Subcutaneous adipose tissue (tissue), 4 donors: ENCODE data around the gene PTPRN2. TPM values are rescaled to one million over a fixed set of nuclear protein-coding genes. Genes with fewer than 3 reads are reported as not detected.

Source experiments
- total RNA-seq, 4 donors: library from RNA; depleted of rRNA; stranded (reverse); fragments of >200 nt; gene quantifications; one replicate each; pipeline ENCODE4 v1.1.0, GENCODE V29; 2016
- TF ChIP-seq, protein P1 (sequence below): fragments of 450-650 bp; IDR thresholded peaks from one replicate; pipeline ENCODE4 v1.5.1; 2016; ENCODE audit warnings: low read depth, mild to moderate bottlenecking, control low read depth, antibody characterized with exemption, moderate library complexity

PTPRN2 gene
- total RNA-seq, 4 donors from 2014 or later = 2.0 to 4.6 (median 3.7) TPM

DNA sequence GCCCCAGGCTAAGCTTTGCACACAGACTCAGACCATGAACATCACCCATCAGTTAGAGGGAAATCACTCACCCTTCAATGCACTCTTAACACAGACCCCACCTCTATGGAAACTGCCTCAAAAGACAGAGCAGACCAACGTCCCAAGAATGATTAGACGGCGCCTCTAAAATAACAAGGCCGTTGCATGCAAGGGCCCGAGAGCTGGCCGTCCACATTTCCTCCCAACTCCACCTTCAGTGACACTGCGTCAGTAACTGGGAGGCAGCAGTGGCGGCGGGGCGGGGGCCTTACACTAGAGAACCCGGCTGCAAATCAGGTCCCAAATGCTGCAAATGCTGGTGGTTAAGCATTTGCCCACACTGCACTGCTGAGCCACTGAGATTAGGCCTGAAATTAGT is 115.0 kb downstream of the PTPRN2 start:
- TF ChIP-seq, protein P1, sequence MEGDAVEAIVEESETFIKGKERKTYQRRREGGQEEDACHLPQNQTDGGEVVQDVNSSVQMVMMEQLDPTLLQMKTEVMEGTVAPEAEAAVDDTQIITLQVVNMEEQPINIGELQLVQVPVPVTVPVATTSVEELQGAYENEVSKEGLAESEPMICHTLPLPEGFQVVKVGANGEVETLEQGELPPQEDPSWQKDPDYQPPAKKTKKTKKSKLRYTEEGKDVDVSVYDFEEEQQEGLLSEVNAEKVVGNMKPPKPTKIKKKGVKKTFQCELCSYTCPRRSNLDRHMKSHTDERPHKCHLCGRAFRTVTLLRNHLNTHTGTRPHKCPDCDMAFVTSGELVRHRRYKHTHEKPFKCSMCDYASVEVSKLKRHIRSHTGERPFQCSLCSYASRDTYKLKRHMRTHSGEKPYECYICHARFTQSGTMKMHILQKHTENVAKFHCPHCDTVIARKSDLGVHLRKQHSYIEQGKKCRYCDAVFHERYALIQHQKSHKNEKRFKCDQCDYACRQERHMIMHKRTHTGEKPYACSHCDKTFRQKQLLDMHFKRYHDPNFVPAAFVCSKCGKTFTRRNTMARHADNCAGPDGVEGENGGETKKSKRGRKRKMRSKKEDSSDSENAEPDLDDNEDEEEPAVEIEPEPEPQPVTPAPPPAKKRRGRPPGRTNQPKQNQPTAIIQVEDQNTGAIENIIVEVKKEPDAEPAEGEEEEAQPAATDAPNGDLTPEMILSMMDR = no peak

GRCh38 chr7:158471716-158472115 is 115.9 kb downstream of the PTPRN2 start:
- TF ChIP-seq, protein P1 = no peak

DNA sequence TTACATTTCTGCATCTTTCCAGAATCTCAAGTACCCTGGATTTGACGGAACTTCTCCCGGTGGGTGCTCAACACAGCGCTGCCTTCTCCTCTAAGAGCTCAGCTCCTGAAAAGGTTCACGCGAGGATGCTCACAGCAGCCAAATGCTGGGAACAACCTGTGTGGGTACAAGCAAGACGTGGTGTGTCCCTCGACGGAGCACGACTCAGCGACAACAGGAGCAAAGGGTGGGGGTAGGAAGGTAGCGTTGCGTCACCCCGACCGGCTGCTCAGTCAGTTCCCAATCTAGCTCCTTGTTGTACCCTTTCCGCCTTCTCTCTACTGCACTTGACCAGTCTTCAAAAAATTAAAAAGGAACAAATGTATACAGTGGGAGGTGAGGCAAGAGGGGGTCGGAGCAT is 117.3 kb downstream of the PTPRN2 start:
- TF ChIP-seq, protein P1 = no peak

DNA sequence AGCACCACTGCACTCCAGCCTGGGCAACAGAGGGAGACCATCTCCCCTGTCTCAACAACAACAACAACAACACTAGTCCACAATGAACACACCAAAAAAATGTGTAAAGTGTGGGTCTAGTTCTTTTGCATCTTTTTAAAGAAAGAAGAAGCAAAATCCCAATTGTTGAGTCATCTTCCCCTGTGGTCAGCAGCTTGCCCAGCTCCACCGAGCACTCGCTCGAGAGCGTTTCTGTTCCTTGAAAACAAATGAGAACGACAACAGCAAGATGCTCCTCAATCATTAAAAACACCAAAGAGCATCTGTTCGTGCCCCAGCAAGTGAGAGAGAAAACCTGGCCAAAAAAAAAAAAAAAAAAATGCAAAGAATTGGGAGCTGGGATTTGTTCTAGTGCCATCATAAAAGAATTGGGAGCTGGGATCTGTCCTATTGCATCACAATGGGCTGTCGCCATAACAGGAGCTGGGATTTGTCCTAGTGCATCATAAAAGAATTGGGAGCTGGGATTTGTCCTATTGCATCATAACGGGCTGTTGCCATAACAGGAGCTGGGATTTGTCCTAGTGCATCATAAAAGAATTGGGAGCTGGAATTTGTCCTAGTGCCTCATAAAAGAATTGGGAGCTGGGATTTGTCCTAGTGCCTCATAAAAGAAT is 118.1 kb downstream of the PTPRN2 start:
- TF ChIP-seq, protein P1 = no peak

GRCh38 chr7:158468700-158469296 is 118.8 kb downstream of the PTPRN2 start:
- TF ChIP-seq, protein P1 = no peak

GRCh38 chr7:158468181-158468580 is 119.4 kb downstream of the PTPRN2 start:
- TF ChIP-seq, protein P1 = no peak

DNA sequence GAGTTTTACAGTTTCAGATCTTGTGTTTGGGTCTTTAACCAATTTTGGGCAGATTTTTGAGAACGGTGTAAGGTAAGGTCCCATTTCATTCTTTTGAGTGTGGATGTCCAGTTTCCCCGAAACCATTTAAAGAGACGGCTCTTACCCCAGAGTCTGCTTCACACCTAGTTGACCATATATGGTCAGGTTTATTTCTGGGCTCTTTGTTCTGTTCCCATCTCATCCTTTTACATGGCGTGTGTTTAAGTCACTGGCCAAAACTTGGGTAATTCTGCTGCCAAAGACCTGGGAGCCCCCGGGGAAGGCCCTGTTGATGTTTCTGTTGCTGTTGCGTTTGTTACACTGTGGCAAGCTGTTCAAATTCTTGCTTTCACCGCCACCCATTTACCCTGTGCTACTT is 120.1 kb downstream of the PTPRN2 start:
- TF ChIP-seq, protein P1 = no peak
